AG09319 (cell line): Measurements from ENCODE around the gene LCMT1.

ENCODE experiments used
- DNase-seq: peaks from one replicate; pipeline ENCODE4 v3.0.0-alpha.2; 2010; ENCODE audit warnings: low read depth; ENCODE audit errors: extremely low read depth
- CTCF ChIP-seq: IDR thresholded peaks from 2 replicates; pipeline ENCODE4 v1.5.1; 2011; ENCODE audit warnings: low read depth, mild to moderate bottlenecking, inconsistent platforms, low read length, moderate library complexity

Gene LCMT1

GRCh38 chr16:25083065-25083464 lies 28.5 kb upstream of the LCMT1 start:
- no peak for DNase-seq
- no peak for TF ChIP-seq CTCF

- TF ChIP-seq CTCF: no peak
- DNase-seq: no peak
These were observed 27.8 kb upstream of the LCMT1 start for GRCh38 chr16:25083701-25084100.

- DNase-seq: no peak
- no peak for TF ChIP-seq CTCF
These were observed 26.7 kb upstream of the LCMT1 start for GRCh38 chr16:25084797-25085196.

- no peak for DNase-seq
- no peak for TF ChIP-seq CTCF
These were observed 23.8 kb upstream of the LCMT1 start for GRCh38 chr16:25087761-25088160.

GRCh38 chr16:25089351-25089750 lies 22.2 kb upstream of the LCMT1 start:
- DNase-seq: no peak

DNA sequence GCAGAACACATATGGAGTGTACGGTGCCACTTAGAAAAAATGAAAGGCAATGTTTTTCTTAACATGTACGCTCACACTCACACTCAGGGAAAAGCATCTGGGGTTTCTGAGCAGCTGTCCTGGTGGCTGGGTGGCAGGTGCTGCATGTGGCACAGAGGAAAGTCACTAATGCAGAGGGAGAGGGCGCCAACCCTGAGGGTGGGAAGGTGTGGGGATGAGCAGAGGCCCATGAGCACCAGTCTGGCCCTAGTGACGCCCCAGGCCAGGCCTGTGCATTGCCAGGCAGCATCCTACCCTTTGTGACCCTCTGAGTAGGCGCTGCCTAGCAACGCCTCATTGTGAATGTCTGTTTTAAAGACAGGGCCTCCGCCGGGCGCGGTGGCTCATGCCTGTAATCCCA lies 19.1 kb upstream of the LCMT1 start:
- no peak for DNase-seq
- no peak for TF ChIP-seq CTCF

More at GRCh38 chr16:25089351-25089750, 22.2 kb upstream of the LCMT1 start:
- TF ChIP-seq CTCF: no peak

DNA sequence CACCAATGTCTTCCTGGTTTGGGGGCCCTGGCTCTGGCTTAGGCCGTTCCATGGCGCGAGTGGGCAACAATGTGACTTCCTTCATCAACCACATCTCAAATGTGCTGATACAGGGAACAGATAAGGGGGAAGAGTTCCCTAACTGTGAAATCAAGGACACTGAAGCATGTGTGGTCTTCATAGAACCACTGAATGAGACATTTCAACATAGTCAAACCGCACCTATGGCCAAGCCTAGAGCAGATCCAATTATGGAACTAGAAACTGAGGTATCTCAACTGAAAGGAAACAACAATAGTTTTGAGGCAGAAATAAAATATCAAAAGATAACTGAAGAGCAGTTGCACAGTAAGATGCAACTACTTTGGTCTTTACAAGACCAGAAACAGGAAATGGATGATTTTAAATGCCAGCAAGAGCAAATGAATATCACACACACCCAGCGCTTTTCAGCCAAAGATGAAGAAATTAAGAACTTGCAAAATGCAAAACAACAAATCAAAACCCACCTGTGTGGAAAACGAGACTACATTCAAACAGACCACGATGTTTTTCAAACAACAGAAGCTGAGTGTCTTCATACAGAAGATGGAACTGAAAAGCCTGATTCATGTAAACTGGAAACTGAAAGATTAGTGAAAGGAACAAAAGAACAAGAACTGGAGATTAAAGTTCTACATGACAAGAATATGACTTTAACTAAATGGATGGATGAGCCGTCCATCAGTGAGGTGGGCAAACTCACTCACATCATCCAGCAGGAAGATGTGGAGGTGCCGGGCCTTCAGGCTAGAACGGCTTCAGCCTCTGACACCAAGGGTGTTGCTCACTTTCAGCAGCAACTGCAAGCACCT lies 18.1 kb upstream of the LCMT1 start:
- no peak for DNase-seq
- TF ChIP-seq CTCF: no peak
